OCI-LY7 (cell line): ENCODE data around the gene TRIM29. TPM values are rescaled to one million over a fixed set of nuclear protein-coding genes. Genes with fewer than 3 reads are reported as not detected.

Source experiments
- BruUV-seq: library from RNA; stranded (reverse); fragments of 400-500 nt; replicated peaks from 2 replicates; lab custom pipeline; 2021; lab: Mats Ljungman, UMichigan
- CTCF ChIA-PET: fragments of 300-600 bp; sonication (Branson Sonifier 250); formaldehyde crosslinking; loops from one replicate; lab custom pipeline; 2022; ENCODE audit warnings: antibody characterized with exemption; ENCODE audit not compliant: unreplicated experiment; lab: Charles Lee
- POLR2A ChIA-PET: fragments of 300-600 bp; sonication (Branson Sonifier 250); formaldehyde crosslinking; loops from one replicate; lab custom pipeline; 2022; ENCODE audit warnings: antibody characterized with exemption; lab: Charles Lee
- DNase-seq: peaks from one replicate; pipeline ENCODE4 v3.0.0-alpha.2; 2015; ENCODE audit warnings: low spot score
- H2AFZ ChIP-seq: fragments of 200-600 bp; sonication (generic), shearing (Covaris generic); 2 replicates; pipeline ENCODE4 v1.6.1; 2014; ENCODE audit warnings: mild to moderate bottlenecking, antibody characterized with exemption, low read length, moderate library complexity
- H3K27ac ChIP-seq: fragments of 200-600 bp; sonication (generic); 2 replicates; pipeline ENCODE4 v1.5.1; 2014; ENCODE audit warnings: mixed run types, low read depth, mild to moderate bottlenecking, moderate library complexity, low read length, inconsistent platforms; ENCODE audit not compliant: poor library complexity, severe bottlenecking
- H3K36me3 ChIP-seq: fragments of 200-600 bp; sonication (generic); 2 replicates; pipeline ENCODE4 v1.6.1; 2014; ENCODE audit warnings: mild to moderate bottlenecking, antibody characterized with exemption, low read length, moderate library complexity, mixed read lengths; ENCODE audit not compliant: insufficient read depth
- H3K4me1 ChIP-seq: fragments of 200-600 bp; sonication (generic); 2 replicates; pipeline ENCODE4 v1.5.1; 2014; ENCODE audit warnings: mild to moderate bottlenecking, low read length; ENCODE audit not compliant: insufficient read depth, poor library complexity, severe bottlenecking
- H3K4me2 ChIP-seq: fragments of 200-600 bp; sonication (generic); 2 replicates; pipeline ENCODE4 v1.6.1; 2014; ENCODE audit warnings: mild to moderate bottlenecking, low read length
- H3K4me3 ChIP-seq: fragments of 200-600 bp; sonication (generic); 2 replicates; pipeline ENCODE4 v1.5.1; 2014; ENCODE audit warnings: mild to moderate bottlenecking, low read depth, low read length; ENCODE audit not compliant: poor library complexity, severe bottlenecking
- H3K79me2 ChIP-seq: fragments of 200-600 bp; sonication (generic); 2 replicates; pipeline ENCODE4 v1.6.1; 2016; ENCODE audit warnings: low read depth, mild to moderate bottlenecking, low read length, moderate library complexity, mixed read lengths; ENCODE audit not compliant: insufficient read depth
- H3K9me2 ChIP-seq: fragments of 200-600 bp; sonication (generic); 2 replicates; pipeline ENCODE4 v1.6.1; 2016; ENCODE audit warnings: mild to moderate bottlenecking, low read length, mixed read lengths; ENCODE audit not compliant: insufficient read depth
- H3K9me3 ChIP-seq: fragments of 200-600 bp; sonication (generic); 2 replicates; pipeline ENCODE4 v1.6.1; 2014; ENCODE audit warnings: mild to moderate bottlenecking, mixed run types, low read length, mixed read lengths
- H4K20me1 ChIP-seq: fragments of 200-600 bp; sonication (generic); 2 replicates; pipeline ENCODE4 v1.6.1; 2014; ENCODE audit warnings: mild to moderate bottlenecking, antibody characterized with exemption, low read length, moderate library complexity, mixed read lengths; ENCODE audit not compliant: insufficient read depth
- EZH2phosphoT487 ChIP-seq: fragments of 200-600 bp; sonication (generic); IDR thresholded peaks from 2 replicates; pipeline ENCODE4 v1.6.1; 2018; ENCODE audit warnings: low read depth, borderline replicate concordance, mild to moderate bottlenecking, mixed run types, antibody characterized with exemption, low read length, moderate library complexity, mixed read lengths
- intact Hi-C: fragments of 100-400 bp; cut with micrococcal nuclease; formaldehyde crosslinking; loops from one replicate; pipeline ENCODE4 v1.10.0; 2022; ENCODE audit not compliant: unreplicated experiment
- total RNA-seq, 2 experiments: library from RNA; depleted of rRNA in 1 of 2; stranded (reverse); fragments of >200 nt in 1 of 2; shearing (Covaris generic) in 1 of 2; gene quantifications; 2 replicates each; pipeline ENCODE4 v1.2.3, GENCODE V29; 2014 to 2022
- TF ChIP-seq, protein P1 (sequence below): fragments of 200-600 bp; sonication (generic); conservative IDR thresholded peaks from 2 replicates; pipeline ENCODE4 v1.5.1; 2014; ENCODE audit warnings: mild to moderate bottlenecking, antibody characterized with exemption, low read length, moderate library complexity, mixed read lengths

The TRIM29 gene
- total RNA-seq, 2 experiments from 2014 or later = not detected

DNA sequence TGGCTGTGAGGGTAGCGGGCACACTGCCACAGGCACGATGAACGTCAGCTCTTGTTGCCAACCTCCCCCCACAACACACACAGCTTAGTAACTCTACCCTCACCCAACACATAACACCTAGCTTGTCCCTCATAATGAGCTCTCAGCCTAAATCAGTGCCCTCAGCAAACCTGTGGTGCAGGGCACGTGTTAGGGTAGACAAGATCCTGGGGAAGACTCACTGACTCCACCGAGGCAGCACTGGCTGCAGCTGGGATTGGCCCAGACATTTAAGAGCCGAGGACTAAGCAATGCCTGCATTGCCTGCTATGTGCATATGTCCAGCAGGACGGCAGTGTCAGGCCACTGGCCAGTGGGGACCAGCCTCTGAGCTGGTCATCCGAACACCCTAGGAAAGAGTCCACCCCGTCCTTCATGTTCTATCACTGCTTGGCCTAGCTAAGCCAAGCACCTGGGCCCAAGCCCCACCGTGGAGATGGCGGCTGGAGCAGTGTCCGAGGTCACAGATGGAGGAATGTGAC lies 32.9 kb upstream of the TRIM29 start:
- DNase-seq = no peak
- Histone ChIP-seq H3K4me2 (no peak overlapping the region), H3K9me2 (no peaks in the 10 kb centered on the region), H3K9me3 (no peaks in the 10 kb centered on the region), H3K4me3 (no peak overlapping the region), H2AFZ (no peak overlapping the region), H3K36me3 (no peaks in the 10 kb centered on the region), H3K27ac (no peak overlapping the region), H3K79me2 (no peaks in the 10 kb centered on the region), H4K20me1 (no peaks in the 10 kb centered on the region), H3K4me1 (no peaks in the 10 kb centered on the region)
- no TSS peak for BruUV-seq
- POLR2A ChIA-PET = no interaction called here
- intact Hi-C loops = no loop called here
- no peak for TF ChIP-seq EZH2phosphoT487
- TF ChIP-seq, protein P1, sequence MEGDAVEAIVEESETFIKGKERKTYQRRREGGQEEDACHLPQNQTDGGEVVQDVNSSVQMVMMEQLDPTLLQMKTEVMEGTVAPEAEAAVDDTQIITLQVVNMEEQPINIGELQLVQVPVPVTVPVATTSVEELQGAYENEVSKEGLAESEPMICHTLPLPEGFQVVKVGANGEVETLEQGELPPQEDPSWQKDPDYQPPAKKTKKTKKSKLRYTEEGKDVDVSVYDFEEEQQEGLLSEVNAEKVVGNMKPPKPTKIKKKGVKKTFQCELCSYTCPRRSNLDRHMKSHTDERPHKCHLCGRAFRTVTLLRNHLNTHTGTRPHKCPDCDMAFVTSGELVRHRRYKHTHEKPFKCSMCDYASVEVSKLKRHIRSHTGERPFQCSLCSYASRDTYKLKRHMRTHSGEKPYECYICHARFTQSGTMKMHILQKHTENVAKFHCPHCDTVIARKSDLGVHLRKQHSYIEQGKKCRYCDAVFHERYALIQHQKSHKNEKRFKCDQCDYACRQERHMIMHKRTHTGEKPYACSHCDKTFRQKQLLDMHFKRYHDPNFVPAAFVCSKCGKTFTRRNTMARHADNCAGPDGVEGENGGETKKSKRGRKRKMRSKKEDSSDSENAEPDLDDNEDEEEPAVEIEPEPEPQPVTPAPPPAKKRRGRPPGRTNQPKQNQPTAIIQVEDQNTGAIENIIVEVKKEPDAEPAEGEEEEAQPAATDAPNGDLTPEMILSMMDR = no peak
- CTCF ChIA-PET = no interaction called here

DNA sequence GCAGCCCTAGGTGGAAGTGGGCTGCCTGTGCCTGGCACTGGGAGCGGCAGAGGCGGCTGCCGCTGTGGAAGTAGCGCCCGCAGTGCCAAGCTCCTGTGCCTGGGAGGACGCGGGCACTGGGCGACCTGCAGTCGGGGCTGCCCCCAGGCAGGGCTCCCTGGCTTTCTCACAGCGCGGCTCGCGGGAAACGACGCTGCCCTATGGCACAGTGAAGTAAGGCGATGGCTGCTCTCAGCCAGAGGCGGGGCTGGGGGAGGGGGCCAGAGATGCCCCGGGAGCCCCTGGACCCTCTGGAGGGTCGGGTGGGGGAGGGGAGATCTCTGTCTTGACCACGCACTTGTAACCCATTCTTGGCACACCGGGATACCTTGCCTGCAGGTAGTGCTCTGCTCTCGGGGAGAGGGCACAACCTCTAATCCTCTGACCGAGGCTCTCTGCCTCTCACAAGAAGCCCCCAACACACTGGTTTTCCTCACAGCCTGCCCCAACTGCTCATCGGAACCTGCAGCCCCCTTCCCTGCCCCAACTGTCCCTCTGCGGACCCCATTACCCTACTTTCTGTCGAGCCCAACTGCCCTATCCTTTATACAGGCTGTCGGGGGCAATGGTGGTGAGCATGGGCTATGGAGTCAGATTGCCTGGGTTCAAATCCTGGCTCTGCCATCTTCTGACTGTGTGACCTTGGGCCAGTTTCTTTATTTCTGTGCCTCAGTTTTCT lies 32.2 kb upstream of the TRIM29 start:
- Histone ChIP-seq H3K27ac (no peak overlapping the region), H2AFZ (no peak overlapping the region), H3K9me2 (no peaks in the 10 kb centered on the region), H4K20me1 (no peaks in the 10 kb centered on the region), H3K4me2 (no peak overlapping the region), H3K36me3 (no peaks in the 10 kb centered on the region), H3K4me1 (no peaks in the 10 kb centered on the region), H3K4me3 (no peak overlapping the region), H3K79me2 (no peaks in the 10 kb centered on the region), H3K9me3 (no peaks in the 10 kb centered on the region)
- BruUV-seq = no TSS peak
- ChIA-PET POLR2A (no interaction called here), CTCF (no interaction called here)
- intact Hi-C loops = no loop called here
- no peak for TF ChIP-seq EZH2phosphoT487
- TF ChIP-seq, protein P1 = no peak
- DNase-seq = no peak

DNA sequence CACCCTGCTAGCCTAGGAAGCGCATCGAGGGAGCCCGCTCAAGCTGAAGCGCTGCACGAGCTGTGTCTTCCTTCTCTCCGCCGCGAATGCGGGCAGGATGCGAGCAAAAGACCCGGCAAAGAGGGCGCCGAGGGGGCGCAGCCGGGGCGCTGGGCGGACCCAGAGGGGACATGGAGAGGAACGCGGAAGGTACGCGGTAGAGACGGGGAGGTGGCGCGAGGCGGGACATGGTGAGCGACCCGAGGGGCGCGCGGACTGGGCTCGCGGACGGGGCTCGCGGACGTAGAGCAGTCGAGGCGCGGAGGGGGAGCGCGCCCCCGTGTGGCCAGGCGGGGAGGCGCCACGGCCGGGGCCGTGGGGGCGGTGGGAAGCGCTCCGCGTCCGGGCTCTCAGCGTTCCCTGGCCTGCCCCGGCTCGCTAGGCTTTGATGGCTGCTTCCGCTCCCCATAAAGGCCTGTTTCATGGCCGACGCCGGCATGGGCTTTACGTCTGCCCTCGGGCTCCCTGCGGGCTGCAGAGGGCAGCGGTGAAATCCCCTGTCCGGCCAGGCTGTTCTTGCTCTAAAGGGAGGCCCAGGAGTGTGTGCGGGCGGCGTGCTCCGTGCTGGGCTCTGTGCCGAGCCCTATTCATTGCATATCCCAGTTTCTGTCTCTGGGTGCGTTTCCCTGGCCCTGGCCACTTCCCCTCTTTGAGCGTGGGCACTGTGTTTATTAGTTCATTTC lies 31.2 kb upstream of the TRIM29 start:
- intact Hi-C loops = no loop called here
- Histone ChIP-seq H4K20me1 (no peaks in the 10 kb centered on the region), H2AFZ (no peak overlapping the region), H3K9me3 (no peaks in the 10 kb centered on the region), H3K4me2 (no peak overlapping the region), H3K27ac (no peak overlapping the region), H3K4me1 (no peaks in the 10 kb centered on the region), H3K36me3 (no peaks in the 10 kb centered on the region), H3K4me3 (no peak overlapping the region), H3K9me2 (no peaks in the 10 kb centered on the region), H3K79me2 (no peaks in the 10 kb centered on the region)
- DNase-seq = no peak
- no TSS peak for BruUV-seq
- ChIA-PET POLR2A (no interaction called here), CTCF (no interaction called here)
- no peak for TF ChIP-seq EZH2phosphoT487
- TF ChIP-seq, protein P1 = peak; percentile 58
